H1 (cell line): ENCODE results near the gene LHX5. TPM values are rescaled to one million over a fixed set of nuclear protein-coding genes. Genes with fewer than 3 reads are reported as not detected.

Experiments used
- CTCF ChIA-PET: fragments of 300-600 bp; sonication (Branson Sonifier 250); formaldehyde crosslinking; loops from one replicate; lab custom pipeline; 2021; ENCODE audit not compliant: partially characterized antibody; lab: Charles Lee
- POLR2A ChIA-PET: fragments of 300-600 bp; sonication (Branson Sonifier 250); formaldehyde crosslinking; loops from one replicate; lab custom pipeline; 2021; ENCODE audit warnings: inconsistent platforms; ENCODE audit not compliant: partially characterized antibody; lab: Charles Lee
- DNase-seq, 2 experiments: peaks; one replicate each; pipeline versions ENCODE4 v3.0.0 to v3.0.0-alpha.2; 2010 to 2022; ENCODE audit warnings: low spot score in 2 of 2, low read depth in 1 of 2, mixed read lengths in 1 of 2
- FAIRE-seq: peaks from 2 replicates; lab custom pipeline; 2011; peaks lifted over from hg19 to GRCh38; lab: Jason Lieb, UNC
- H2AFZ ChIP-seq: 2 replicates; pipeline ENCODE4 v1.8.1; 2012; ENCODE audit warnings: low read length, inconsistent platforms
- H2AK5ac ChIP-seq: 2 replicates; pipeline ENCODE4 v1.6.1; 2013; ENCODE audit warnings: low read depth, low read length
- H2BK120ac ChIP-seq: replicated peaks from 2 replicates; pipeline ENCODE3; 2013; ENCODE audit warnings: low read depth, low read length, inconsistent platforms
- H2BK12ac ChIP-seq: 2 replicates; pipeline ENCODE4 v1.6.1; 2013; ENCODE audit warnings: low read depth, low read length
- H2BK15ac ChIP-seq: 2 replicates; pipeline ENCODE4 v1.6.1; 2013; ENCODE audit warnings: low read length
- H2BK20ac ChIP-seq: 2 replicates; pipeline ENCODE4 v1.6.1; 2013; ENCODE audit warnings: low read length
- H2BK5ac ChIP-seq: 2 replicates; pipeline ENCODE4 v1.6.1; 2013; ENCODE audit warnings: low read depth, low read length
- H3K14ac ChIP-seq: 2 replicates; pipeline ENCODE4 v1.6.1; 2013; ENCODE audit warnings: inconsistent platforms; ENCODE audit not compliant: insufficient read length
- H3K18ac ChIP-seq: 2 replicates; pipeline ENCODE4 v1.6.1; 2013; ENCODE audit warnings: low read length; ENCODE audit errors: extremely low read depth
- H3K23ac ChIP-seq: 2 replicates; pipeline ENCODE4 v1.6.1; 2013; ENCODE audit warnings: inconsistent platforms; ENCODE audit not compliant: insufficient read length
- H3K23me2 ChIP-seq: 2 replicates; pipeline ENCODE4 v1.6.1; 2013; ENCODE audit warnings: low read depth, low read length
- H3K27ac ChIP-seq: 2 replicates; pipeline ENCODE4 v1.6.1; 2011; ENCODE audit warnings: low read depth, low read length, inconsistent platforms
- H3K27me3 ChIP-seq, 4 experiments: replicated peaks in 1 of 4; 1 replicate in 1 of 4; 2 replicates in 3 of 4; pipeline versions ENCODE4 v1.6.1 to v1.8.1; 2011 to 2013; ENCODE audit warnings: low read length in 3 of 4, mild to moderate bottlenecking in 3 of 4, inconsistent platforms in 2 of 4, mixed read lengths in 2 of 4, moderate library complexity in 1 of 4; ENCODE audit not compliant: control insufficient read depth in 3 of 4, insufficient read depth in 3 of 4; ENCODE audit errors: extremely low read depth in 1 of 4
- H3K36me3 ChIP-seq, 4 experiments: 2 replicates each; pipeline versions ENCODE4 v1.6.1 to v1.8.1; 2011 to 2013; ENCODE audit warnings: mild to moderate bottlenecking in 4 of 4, low read length in 3 of 4, moderate library complexity in 2 of 4, control low read depth in 1 of 4, inconsistent platforms in 1 of 4; ENCODE audit not compliant: insufficient read depth in 4 of 4, control insufficient read depth in 2 of 4
- H3K4ac ChIP-seq: replicated peaks from 2 replicates; pipeline ENCODE3; 2013; ENCODE audit warnings: low read length, low read depth, mixed read lengths, inconsistent platforms; ENCODE audit not compliant: insufficient read length
- H3K4me1 ChIP-seq, 4 experiments: replicated peaks in 1 of 4; 1 replicate in 1 of 4; 2 replicates in 3 of 4; pipeline versions ENCODE4 v1.6.1 to v1.8.1; 2011 to 2013; ENCODE audit warnings: low read length in 3 of 4, inconsistent platforms in 2 of 4, mixed read lengths in 1 of 4; ENCODE audit not compliant: insufficient read depth in 4 of 4, control insufficient read depth in 3 of 4
- H3K4me2 ChIP-seq, 2 experiments: 2 replicates each; pipeline versions ENCODE4 v1.6.1 to v1.8.1; 2011 to 2013; ENCODE audit warnings: low read depth in 2 of 2, low read length in 2 of 2, control low read depth in 1 of 2, inconsistent platforms in 1 of 2, mild to moderate bottlenecking in 1 of 2; ENCODE audit not compliant: insufficient read depth in 1 of 2
- H3K4me3 ChIP-seq, 4 experiments: fragments of 200-600, 300-600 bp in 1 of 4; sonication (generic), shearing (Covaris generic), sonication (Bioruptor Twin) in 1 of 4; 2 replicates each; pipeline versions ENCODE4 v1.5.1 to v1.8.1; 2011 to 2016; ENCODE audit warnings: low read length in 4 of 4, low read depth in 3 of 4, control low read depth in 2 of 4, inconsistent platforms in 2 of 4, mild to moderate bottlenecking in 2 of 4, mixed read lengths in 1 of 4, moderate library complexity in 1 of 4; ENCODE audit not compliant: insufficient read depth in 2 of 4; ENCODE audit errors: extremely low read depth in 1 of 4
- H3K56ac ChIP-seq: replicated peaks from 2 replicates; pipeline ENCODE3; 2013; ENCODE audit warnings: low read depth, mild to moderate bottlenecking, mixed read lengths, low read length, inconsistent platforms; ENCODE audit not compliant: insufficient read length
- H3K79me1 ChIP-seq: 2 replicates; pipeline ENCODE4 v1.6.1; 2013; ENCODE audit warnings: low read depth, low read length, control low read depth
- H3K79me2 ChIP-seq, 2 experiments: 2 replicates each; pipeline versions ENCODE4 v1.6.1 to v1.8.1; 2012 to 2013; ENCODE audit warnings: low read length in 2 of 2, mild to moderate bottlenecking in 2 of 2, inconsistent platforms in 1 of 2; ENCODE audit not compliant: insufficient read depth in 2 of 2, control insufficient read depth in 1 of 2
- H3K9ac ChIP-seq, 4 experiments: replicated peaks in 1 of 4; 1 replicate in 1 of 4; 2 replicates in 3 of 4; pipeline versions ENCODE4 v1.6.1 to v1.8.1; 2011 to 2013; ENCODE audit warnings: low read depth in 3 of 4, low read length in 3 of 4, control low read depth in 2 of 4, mild to moderate bottlenecking in 2 of 4, moderate library complexity in 2 of 4, inconsistent platforms in 1 of 4; ENCODE audit errors: extremely low read depth in 1 of 4
- H3K9me3 ChIP-seq, 2 experiments: 2 replicates each; pipeline versions ENCODE4 v1.6.1 to v1.8.1; 2012 to 2013; ENCODE audit warnings: mild to moderate bottlenecking in 2 of 2, moderate library complexity in 2 of 2, control low read depth in 1 of 2, inconsistent platforms in 1 of 2, low read depth in 1 of 2, low read length in 1 of 2, mixed read lengths in 1 of 2; ENCODE audit not compliant: insufficient read depth in 2 of 2
- H4K20me1 ChIP-seq, 2 experiments: replicated peaks in 1 of 2; 2 replicates each; pipeline versions ENCODE3 to v1.8.1; 2011 to 2013; ENCODE audit warnings: inconsistent platforms in 2 of 2, low read length in 2 of 2, mild to moderate bottlenecking in 1 of 2; ENCODE audit not compliant: insufficient read depth in 2 of 2, control insufficient read depth in 1 of 2
- H4K5ac ChIP-seq: 2 replicates; pipeline ENCODE4 v1.6.1; 2013; ENCODE audit warnings: low read length, low read depth, mixed read lengths, inconsistent platforms; ENCODE audit not compliant: insufficient read length
- H4K8ac ChIP-seq: 2 replicates; pipeline ENCODE4 v1.8.0; 2013; ENCODE audit warnings: mild to moderate bottlenecking, moderate library complexity, low read length, inconsistent platforms; ENCODE audit not compliant: insufficient read depth; ENCODE audit errors: extremely low read depth
- H4K91ac ChIP-seq: replicated peaks from 2 replicates; pipeline ENCODE3; 2013; ENCODE audit warnings: low read length, mixed read lengths, inconsistent platforms; ENCODE audit not compliant: insufficient read length
- KDM1A ChIP-seq: fragments of 200-600, 300-600 bp; sonication (generic); IDR thresholded peaks from 2 replicates; pipeline ENCODE4 v1.7.1; 2016; ENCODE audit warnings: mild to moderate bottlenecking, low read length, borderline replicate concordance
- POLR2AphosphoS5 ChIP-seq: IDR thresholded peaks from 2 replicates; pipeline ENCODE4 v1.6.1; 2011; ENCODE audit warnings: low read depth, low read length
- RBBP5 ChIP-seq: IDR thresholded peaks from 2 replicates; pipeline ENCODE4 v1.7.1; 2012; ENCODE audit warnings: low read depth, mild to moderate bottlenecking, inconsistent platforms, low read length, moderate library complexity, borderline replicate concordance
- SP4 ChIP-seq: IDR thresholded peaks from 2 replicates; pipeline ENCODE4 v1.6.1; 2012; ENCODE audit warnings: low read length, inconsistent platforms
- WGBS, 2 experiments: shearing (Covaris generic) in 1 of 2; methylation state at CpG; one replicate each; pipeline versions ENCODE4 v1.1.6 to v1.1.7; 2013 to 2015; ENCODE audit warnings: low lambda C conversion rate in 2 of 2, mixed read lengths in 2 of 2, inconsistent platforms in 1 of 2, low coverage in 1 of 2, missing lambda C conversion rate in 1 of 2; ENCODE audit not compliant: insufficient replicate concordance in 2 of 2, insufficient coverage in 1 of 2, insufficient read length in 1 of 2; ENCODE audit errors: extremely low coverage in 1 of 2, missing lambda C conversion rate in 1 of 2; 5-methylcytosine and 5-hydroxymethylcytosine counted together
- polyA plus RNA-seq, 7 experiments: library from polyadenylated mRNA; depleted of rRNA in 3 of 7; stranded (reverse) in 5 of 7; unstranded in 2 of 7; fragments of >200 nt in 5 of 7; fragments of 200-250 nt in 2 of 7; gene quantifications; 1 replicate in 5 of 7; 2 replicates in 1 of 7; 4 replicates in 1 of 7; pipeline versions ENCODE4 v1.2.1 to v1.2.3, GENCODE V29; 2011 to 2013; ENCODE audit warnings: missing spikeins in 2 of 7, mixed read lengths in 2 of 7
- total RNA-seq: library from RNA; stranded (reverse); fragmentation: NEBNext Ultra II Directional; extraction: Animal tissue kit (Norgen Biotek cat#: 25700); gene quantifications from 2 replicates; pipeline ENCODE4 v1.2.1, GENCODE V29; 2021

LHX5 gene
- total and polyA plus RNA-seq, 2 of the 8 experiments (the other 6 are each of a cell fraction or from before 2014, with no cell fraction given) = 0.47 to 1.1 TPM

- Histone ChIP-seq H3K4me3 (no peak overlapping the region), H3K23ac (no peak overlapping the region), H3K9ac (no peak overlapping the region), H3K56ac (no peak overlapping the region), H3K23me2 (no peaks in the 10 kb centered on the region), H3K14ac (no peak overlapping the region), H2BK20ac (no peak overlapping the region), H2AFZ (no peak overlapping the region), H3K27me3 (no peaks in the 10 kb centered on the region), H3K36me3 (no peaks in the 10 kb centered on the region), H4K8ac (no peak overlapping the region), H4K20me1 (no peaks in the 10 kb centered on the region), H2BK12ac (0 out of 2 replicates have a peak overlapping the region, but pooled peaks have one; percentile 55), H4K5ac (no peak overlapping the region), H3K4me2 (no peak overlapping the region), H2AK5ac (no peak overlapping the region), H3K27ac (no peak overlapping the region), H3K18ac (peak overlapping the region; percentile 60), H3K79me2 (no peaks in the 10 kb centered on the region), H3K79me1 (no peaks in the 10 kb centered on the region), H2BK120ac (no peak overlapping the region), H3K9me3 (no peaks in the 10 kb centered on the region), H3K4ac (no peak overlapping the region), H4K91ac (no peak overlapping the region), H2BK15ac (no peak overlapping the region), H2BK5ac (no peak overlapping the region), H3K4me1 (no peaks in the 10 kb centered on the region)
- WGBS, 2 experiments = 88% methylated on average over 7 of the region's 11 CpGs; no CpG with 5 or more reads in 1 of the 2 experiments
- ChIA-PET POLR2A (interaction anchor here (1.0 to 1.7 kb wide), 2 partner anchors 9 to 10 kb away, joined by 4 to 5 read pairs; partner anchors contain the start of gene SDS), CTCF (interaction anchor here (0.6 to 8.8 kb wide), 4 partner anchors 9 to 557 kb away, joined by 3 to 53 read pairs (median 4); partner anchors contain the start of gene SDS)
- DNase-seq (no peak), FAIRE-seq (no peak)
- no peak for TF ChIP-seq POLR2AphosphoS5
- TF ChIP-seq RBBP5 = no peak
- TF ChIP-seq KDM1A = peak; percentile 47; the same call in 1 of the 2 replicates
- no peak for TF ChIP-seq SP4
Measured at GRCh38 chr12:113413488-113413939, 58.2 kb downstream of the LHX5 start.
